GM12875 (cell line): ENCODE results near the gene RNF214.

Experiments
- H3K4me3 ChIP-seq: one replicate; pipeline ENCODE4 v1.5.1; 2011; ENCODE audit warnings: low read depth, low read length, control low read depth
- CTCF ChIP-seq: IDR thresholded peaks from 2 replicates; pipeline ENCODE4 v1.5.1; 2011; ENCODE audit warnings: low read depth, mild to moderate bottlenecking, control low read depth, inconsistent platforms, low read length, moderate library complexity, borderline replicate concordance; ENCODE audit not compliant: insufficient read depth

The RNF214 gene

GRCh38 chr11:117197516-117198456, 34.7 kb upstream of the RNF214 start:
- peak; percentile 33; the same call in 1 of the 2 replicates for TF ChIP-seq CTCF
- H3K4me3 ChIP-seq: no peak overlapping the region

GRCh38 chr11:117198613-117199012, 33.9 kb upstream of the RNF214 start:
- H3K4me3 ChIP-seq: no peak overlapping the region

GRCh38 chr11:117199053-117199915, 33.2 kb upstream of the RNF214 start, which contains the start of gene TAGLN:
Gene TAGLN (plus strand): TSS chr11:117199370. CDS start chr11:117203014, 3,644 bp downstream.
- H3K4me3 ChIP-seq: no peak within 1 kb of the TSS
- no peak for TF ChIP-seq CTCF

More at GRCh38 chr11:117198613-117199012, 33.9 kb upstream of the RNF214 start:
- no peak for TF ChIP-seq CTCF

GRCh38 chr11:117199916-117200812, 32.3 kb upstream of the RNF214 start:
- H3K4me3 ChIP-seq: no peak overlapping the region
- no peak for TF ChIP-seq CTCF

- no peak overlapping the region for H3K4me3 ChIP-seq
- no peak for TF ChIP-seq CTCF
Measured at GRCh38 chr11:117200813-117201657, 31.4 kb upstream of the RNF214 start.

GRCh38 chr11:117201658-117202305, 30.7 kb upstream of the RNF214 start:
- TF ChIP-seq CTCF: no peak
- no peak overlapping the region for H3K4me3 ChIP-seq
